Measurements from ENCODE around the gene SETD2.

Gene SETD2

GRCh38 chr3:47162697-47163168, 1.2 kb downstream of the SETD2 start:
- H3K4me3 ChIP-seq (ENCODE audit: insufficient read length, low read depth), result peak overlapping the region; percentile 85
- H3K27me3 ChIP-seq (ENCODE audit: insufficient read depth, insufficient read length), result no peaks in the 10 kb centered on the region
- H3K36me3 ChIP-seq (ENCODE audit: insufficient read depth, insufficient read length, low read length), result peaks cover 19% of the 10 kb centered on the region
- no peak for TF ChIP-seq SUZ12 (IDR thresholded peaks at IDR 0.05; ENCODE audit: extremely low read depth, insufficient read depth, insufficient read length)
- TF ChIP-seq ZNF274 (IDR thresholded peaks at IDR 0.05; ENCODE audit: low read depth, low read length), result no peak
- TF ChIP-seq YY1 (IDR thresholded peaks at IDR 0.05; ENCODE audit: insufficient read depth, insufficient read length), result no peak
- H3K4me1 ChIP-seq (ENCODE audit: insufficient read depth, insufficient read length), result peaks cover 2% of the 10 kb centered on the region
- no peaks in the 10 kb centered on the region for H3K9me3 ChIP-seq (ENCODE audit: insufficient read depth, low read length)
- peak overlapping the region; percentile 95 for H3K9ac ChIP-seq (ENCODE audit: insufficient read length, low read depth)
- no peak for DNase-seq (ENCODE audit: low read depth, low spot score)

GRCh38 chr3:47161983-47162696, 1.8 kb downstream of the SETD2 start:
- TF ChIP-seq YY1 (IDR thresholded peaks at IDR 0.05; ENCODE audit: insufficient read depth, insufficient read length) (no peak), ZNF274 (IDR thresholded peaks at IDR 0.05; ENCODE audit: low read depth, low read length) (no peak), SUZ12 (IDR thresholded peaks at IDR 0.05; ENCODE audit: extremely low read depth, insufficient read depth, insufficient read length) (no peak)
- H3K9me3 ChIP-seq (ENCODE audit: insufficient read depth, low read length), result no peaks in the 10 kb centered on the region
- H3K9ac ChIP-seq (ENCODE audit: insufficient read length, low read depth), result peak overlapping the region; percentile 95
- H3K4me1 ChIP-seq (ENCODE audit: insufficient read depth, insufficient read length), result peaks cover 2% of the 10 kb centered on the region
- no peaks in the 10 kb centered on the region for H3K27me3 ChIP-seq (ENCODE audit: insufficient read depth, insufficient read length)
- no peak for DNase-seq (ENCODE audit: low read depth, low spot score)
- peak overlapping the region; percentile 85 for H3K4me3 ChIP-seq (ENCODE audit: insufficient read length, low read depth)
- H3K36me3 ChIP-seq (ENCODE audit: insufficient read depth, insufficient read length, low read length), result peaks cover 17% of the 10 kb centered on the region

- H3K36me3 ChIP-seq (ENCODE audit: insufficient read depth, insufficient read length, low read length), result peaks cover 11% of the 10 kb centered on the region
- TF ChIP-seq SUZ12 (IDR thresholded peaks at IDR 0.05; ENCODE audit: extremely low read depth, insufficient read depth, insufficient read length) (no peak), YY1 (IDR thresholded peaks at IDR 0.05; ENCODE audit: insufficient read depth, insufficient read length) (no peak), ZNF274 (IDR thresholded peaks at IDR 0.05; ENCODE audit: low read depth, low read length) (no peak)
- no peak for DNase-seq (ENCODE audit: low read depth, low spot score)
Measured at GRCh38 chr3:47159820-47160219, 4.1 kb downstream of the SETD2 start.

GRCh38 chr3:47158208-47158607, 5.7 kb downstream of the SETD2 start:
- no peak for TF ChIP-seq YY1 (IDR thresholded peaks at IDR 0.05; ENCODE audit: insufficient read depth, insufficient read length)
- TF ChIP-seq ZNF274 (IDR thresholded peaks at IDR 0.05; ENCODE audit: low read depth, low read length), result no peak
- no peak for TF ChIP-seq SUZ12 (IDR thresholded peaks at IDR 0.05; ENCODE audit: extremely low read depth, insufficient read depth, insufficient read length)

More at GRCh38 chr3:47159820-47160219, 4.1 kb downstream of the SETD2 start:
- no peak overlapping the region for H3K9ac ChIP-seq (ENCODE audit: insufficient read length, low read depth)
- no peaks in the 10 kb centered on the region for H3K9me3 ChIP-seq (ENCODE audit: insufficient read depth, low read length)
- peaks cover 2% of the 10 kb centered on the region for H3K4me1 ChIP-seq (ENCODE audit: insufficient read depth, insufficient read length)
- H3K4me3 ChIP-seq (ENCODE audit: insufficient read length, low read depth), result no peak overlapping the region
- H3K27me3 ChIP-seq (ENCODE audit: insufficient read depth, insufficient read length), result no peaks in the 10 kb centered on the region

GRCh38 chr3:47156396-47156795, 7.5 kb downstream of the SETD2 start:
- no peaks in the 10 kb centered on the region for H3K27me3 ChIP-seq (ENCODE audit: insufficient read depth, insufficient read length)
- H3K4me1 ChIP-seq (ENCODE audit: insufficient read depth, insufficient read length), result peaks cover 2% of the 10 kb centered on the region
- TF ChIP-seq ZNF274 (IDR thresholded peaks at IDR 0.05; ENCODE audit: low read depth, low read length) (no peak), YY1 (IDR thresholded peaks at IDR 0.05; ENCODE audit: insufficient read depth, insufficient read length) (no peak), SUZ12 (IDR thresholded peaks at IDR 0.05; ENCODE audit: extremely low read depth, insufficient read depth, insufficient read length) (no peak)
- H3K9me3 ChIP-seq (ENCODE audit: insufficient read depth, low read length), result no peaks in the 10 kb centered on the region
- no peak overlapping the region for H3K4me3 ChIP-seq (ENCODE audit: insufficient read length, low read depth)
- H3K9ac ChIP-seq (ENCODE audit: insufficient read length, low read depth), result no peak overlapping the region
- peaks cover 7% of the 10 kb centered on the region for H3K36me3 ChIP-seq (ENCODE audit: insufficient read depth, insufficient read length, low read length)
- no peak for DNase-seq (ENCODE audit: low read depth, low spot score)

More at GRCh38 chr3:47158208-47158607, 5.7 kb downstream of the SETD2 start:
- Histone ChIP-seq H3K9ac (ENCODE audit: insufficient read length, low read depth) (no peak overlapping the region), H3K4me1 (ENCODE audit: insufficient read depth, insufficient read length) (peaks cover 2% of the 10 kb centered on the region), H3K36me3 (ENCODE audit: insufficient read depth, insufficient read length, low read length) (peaks cover 11% of the 10 kb centered on the region), H3K27me3 (ENCODE audit: insufficient read depth, insufficient read length) (no peaks in the 10 kb centered on the region), H3K4me3 (ENCODE audit: insufficient read length, low read depth) (no peak overlapping the region), H3K9me3 (ENCODE audit: insufficient read depth, low read length) (no peaks in the 10 kb centered on the region)
- DNase-seq (ENCODE audit: low read depth, low spot score), result no peak

- DNase-seq (ENCODE audit: low read depth, low spot score), result no peak
- Histone ChIP-seq H3K4me3 (ENCODE audit: insufficient read length, low read depth) (no peak overlapping the region), H3K9me3 (ENCODE audit: insufficient read depth, low read length) (no peaks in the 10 kb centered on the region), H3K9ac (ENCODE audit: insufficient read length, low read depth) (no peak overlapping the region), H3K27me3 (ENCODE audit: insufficient read depth, insufficient read length) (no peaks in the 10 kb centered on the region), H3K4me1 (ENCODE audit: insufficient read depth, insufficient read length) (no peaks in the 10 kb centered on the region), H3K36me3 (ENCODE audit: insufficient read depth, insufficient read length, low read length) (peaks cover 4% of the 10 kb centered on the region)
- TF ChIP-seq SUZ12 (IDR thresholded peaks at IDR 0.05; ENCODE audit: extremely low read depth, insufficient read depth, insufficient read length) (no peak), YY1 (IDR thresholded peaks at IDR 0.05; ENCODE audit: insufficient read depth, insufficient read length) (no peak), ZNF274 (IDR thresholded peaks at IDR 0.05; ENCODE audit: low read depth, low read length) (no peak)
Measured at GRCh38 chr3:47152578-47152977, 11.3 kb downstream of the SETD2 start.

GRCh38 chr3:47151836-47152235, 12.1 kb downstream of the SETD2 start:
- no peaks in the 10 kb centered on the region for H3K9me3 ChIP-seq (ENCODE audit: insufficient read depth, low read length)
- no peaks in the 10 kb centered on the region for H3K27me3 ChIP-seq (ENCODE audit: insufficient read depth, insufficient read length)
- no peak for TF ChIP-seq ZNF274 (IDR thresholded peaks at IDR 0.05; ENCODE audit: low read depth, low read length)
- no peak for TF ChIP-seq YY1 (IDR thresholded peaks at IDR 0.05; ENCODE audit: insufficient read depth, insufficient read length)
- TF ChIP-seq SUZ12 (IDR thresholded peaks at IDR 0.05; ENCODE audit: extremely low read depth, insufficient read depth, insufficient read length), result no peak
- H3K9ac ChIP-seq (ENCODE audit: insufficient read length, low read depth), result no peak overlapping the region
- no peaks in the 10 kb centered on the region for H3K36me3 ChIP-seq (ENCODE audit: insufficient read depth, insufficient read length, low read length)
- H3K4me1 ChIP-seq (ENCODE audit: insufficient read depth, insufficient read length), result no peaks in the 10 kb centered on the region
- no peak overlapping the region for H3K4me3 ChIP-seq (ENCODE audit: insufficient read length, low read depth)
- no peak for DNase-seq (ENCODE audit: low read depth, low spot score)

Measured in NT2/D1 (cell line).